ENCODE results near the gene ALS2CL.

The ALS2CL gene

DNA sequence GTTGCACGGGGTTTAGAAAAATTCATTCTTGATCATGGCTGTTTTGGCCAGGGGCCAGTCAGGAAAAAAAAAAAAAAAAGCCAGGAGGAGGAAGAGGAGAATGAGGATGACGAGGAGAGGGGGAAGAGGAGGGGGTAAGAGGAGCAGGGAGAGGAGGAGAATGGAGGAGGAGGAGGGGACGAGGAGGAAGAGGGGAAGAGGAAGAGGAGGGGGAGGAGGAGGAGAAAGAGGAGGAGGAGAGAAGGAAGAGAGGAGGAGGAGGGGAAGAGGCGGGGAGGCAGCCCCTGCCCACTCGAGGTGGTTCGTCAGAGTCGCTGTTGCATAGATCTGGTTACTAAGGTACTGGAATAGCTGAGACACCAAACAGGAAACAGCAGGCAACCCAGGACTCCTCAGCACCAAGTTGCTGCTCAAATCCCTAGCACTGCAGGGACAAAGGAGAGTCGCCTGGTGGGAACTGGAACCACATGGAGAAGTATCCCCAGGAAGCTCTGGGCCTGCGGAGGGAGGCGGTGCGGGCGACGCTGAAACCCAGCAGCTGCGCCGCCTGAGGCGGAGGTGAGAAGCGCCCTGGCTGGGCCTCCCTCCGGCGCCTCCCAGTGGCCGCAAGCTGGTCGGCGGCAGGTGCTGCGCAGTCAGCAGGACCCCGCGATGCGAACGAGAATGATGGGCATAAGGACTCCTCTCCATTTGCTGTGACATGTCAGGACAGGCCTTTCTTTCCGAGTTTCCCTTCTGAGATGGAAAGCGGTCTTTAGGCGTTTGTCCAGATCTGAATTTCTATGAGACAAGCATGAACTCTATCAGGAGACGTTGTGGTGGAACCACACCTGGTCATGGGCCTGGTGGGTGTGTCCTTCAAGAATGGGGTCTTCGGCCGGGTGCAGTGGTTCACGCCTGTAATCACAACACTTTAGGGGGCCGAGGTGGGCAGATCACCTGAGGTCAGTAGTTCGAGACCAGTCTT lies 63.6 kb downstream of the ALS2CL start:
- DNase-seq: peak; percentile 85

DNA sequence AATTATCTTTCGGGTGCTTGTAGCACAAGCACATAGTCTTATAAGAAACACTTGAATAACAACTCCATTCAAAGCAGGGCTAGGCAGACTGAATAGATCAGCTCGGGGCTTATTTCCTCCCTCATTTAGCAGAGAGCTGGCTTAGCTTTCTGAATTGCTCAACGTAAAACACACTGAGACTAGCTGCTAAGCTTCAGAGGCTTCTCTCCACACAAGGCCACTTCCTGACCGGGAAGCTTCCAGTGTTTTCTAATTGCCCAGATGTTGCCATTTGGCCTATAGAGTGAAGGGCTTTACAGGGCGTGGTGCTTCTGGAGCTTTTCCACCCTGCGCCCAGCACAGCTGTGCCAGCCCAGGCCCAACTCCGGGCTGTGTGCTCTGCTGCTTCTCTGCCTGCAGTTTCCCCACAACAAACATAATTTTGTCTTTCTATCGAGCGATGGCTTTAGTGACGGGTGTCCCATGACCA lies 64.5 kb downstream of the ALS2CL start:
- no peak for DNase-seq

DNA sequence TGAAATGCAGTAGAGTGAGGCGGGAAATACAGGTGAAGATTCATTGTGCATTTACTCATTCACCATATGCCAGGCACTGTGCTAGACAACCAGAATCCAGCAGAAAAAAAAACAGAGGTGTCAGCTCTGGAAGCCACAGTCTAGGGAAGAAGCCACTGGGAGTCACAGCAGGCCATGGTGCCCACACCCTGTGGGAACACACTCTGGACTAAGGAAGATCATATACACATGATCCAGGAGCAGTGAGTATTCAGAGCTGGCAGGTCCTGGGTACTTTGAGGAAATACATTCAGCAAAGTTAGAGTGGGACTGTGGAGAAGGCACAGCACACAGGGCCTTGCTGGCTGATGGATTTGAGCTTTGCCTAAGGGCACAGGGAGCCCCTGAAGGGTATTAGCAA lies 66.4 kb downstream of the ALS2CL start:
- no peak for DNase-seq

DNA sequence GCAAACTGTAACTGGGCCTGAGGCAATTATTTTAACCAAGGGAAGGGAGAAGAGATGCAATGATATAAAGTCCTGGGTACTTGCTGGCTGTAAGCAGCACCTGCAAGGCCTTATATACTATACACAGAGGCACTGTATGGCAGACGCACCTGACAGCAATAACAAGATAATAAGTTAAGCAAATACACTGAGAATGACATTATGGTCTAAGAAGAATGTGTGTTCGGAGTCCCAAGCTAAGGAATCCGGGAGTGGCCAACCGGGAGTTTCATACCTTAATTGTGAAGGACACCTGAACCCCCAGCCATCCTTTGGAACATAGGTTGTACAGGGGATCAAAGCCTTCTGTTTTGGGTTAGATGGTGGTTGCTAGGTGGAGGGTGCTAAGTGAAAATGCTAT lies 67.4 kb downstream of the ALS2CL start:
- DNase-seq: no peak

DNA sequence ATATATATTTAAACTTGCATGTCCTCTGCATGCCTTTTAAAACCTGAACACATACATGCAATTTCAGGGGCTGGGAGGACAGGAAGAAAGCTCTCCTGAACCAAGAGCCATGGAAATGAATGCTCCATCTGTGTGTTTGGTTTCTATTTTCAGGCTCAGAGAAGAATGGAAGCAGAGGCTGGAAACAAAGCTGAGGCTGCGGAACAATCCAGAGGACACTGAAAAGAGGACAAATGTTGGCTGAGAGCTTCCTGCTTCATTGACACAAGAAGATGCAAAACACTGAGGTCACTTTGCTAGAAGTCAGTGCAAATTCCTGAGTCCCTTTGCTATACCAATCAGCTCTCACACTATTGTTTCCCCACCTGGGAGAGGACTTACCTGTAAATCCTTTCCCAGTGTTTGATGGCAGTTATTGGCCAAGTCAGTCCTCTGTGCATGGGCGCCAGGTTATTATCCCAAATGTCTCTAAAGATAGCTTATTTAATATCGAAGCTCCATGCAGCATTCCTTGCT lies 68.4 kb downstream of the ALS2CL start:
- DNase-seq: no peak

DNA sequence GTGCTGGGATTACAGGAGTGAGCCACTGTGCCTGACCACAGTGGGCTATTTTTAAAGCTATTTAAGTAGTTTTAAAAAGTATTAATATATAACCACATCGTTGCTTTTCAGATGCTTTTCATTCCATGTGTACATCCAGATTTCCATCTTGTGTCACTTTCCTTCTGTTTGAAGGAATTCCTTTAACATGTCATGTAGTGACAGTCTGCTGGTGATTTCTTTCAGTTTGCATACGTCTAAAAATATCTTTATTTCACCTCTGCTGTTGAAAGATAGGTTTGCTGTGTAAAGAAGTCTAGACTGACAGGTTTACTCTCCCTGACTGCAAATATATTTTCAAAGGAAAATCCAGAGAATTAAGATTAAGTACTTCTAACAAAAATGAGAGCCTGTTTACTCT lies 68.9 kb downstream of the ALS2CL start:
- DNase-seq: no peak

DNA sequence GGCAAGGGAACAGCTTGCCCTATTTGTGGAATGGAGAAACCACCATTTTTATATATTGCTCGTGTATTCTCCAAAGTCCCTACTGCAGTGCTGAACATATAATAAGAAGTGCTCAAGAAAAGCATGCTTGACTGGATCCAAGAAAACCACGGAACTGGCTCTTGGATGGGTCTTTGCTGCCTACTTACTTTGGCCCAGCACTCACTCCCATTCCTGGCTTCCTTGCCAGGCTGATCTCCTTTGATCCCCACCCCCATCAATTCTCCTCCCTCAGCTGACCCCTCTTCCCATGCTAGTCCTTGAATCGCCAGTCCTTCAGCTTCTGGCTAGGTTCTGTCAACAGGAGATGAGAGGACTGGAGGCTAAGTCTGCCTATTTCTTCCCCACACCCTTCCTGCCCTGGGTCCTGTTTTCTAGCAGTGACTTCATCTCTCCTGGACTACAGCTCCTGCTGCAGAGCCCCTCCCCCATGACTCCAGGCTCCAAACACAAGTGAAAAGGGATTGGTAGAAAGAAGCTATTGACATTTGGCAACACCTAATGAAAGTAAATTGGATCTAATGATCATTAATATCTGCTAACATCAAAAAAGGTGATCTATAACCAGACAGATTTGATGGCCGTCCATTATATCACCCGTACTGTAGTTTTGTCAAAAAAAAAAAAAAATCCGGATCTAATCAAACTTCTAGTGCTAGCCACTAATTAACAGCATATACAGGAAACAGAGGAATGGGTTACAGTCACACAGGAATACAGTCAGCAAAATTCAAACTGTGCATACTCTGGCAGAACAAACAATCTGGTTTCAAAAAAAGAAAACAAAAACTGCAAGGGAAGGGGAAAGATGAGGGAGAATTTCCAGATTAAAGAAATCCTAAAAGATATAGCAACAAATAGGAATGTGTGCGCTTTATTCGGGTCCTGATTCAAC lies 73.4 kb downstream of the ALS2CL start:
- DNase-seq: no peak
